PC-3 (cell line): ENCODE results near the gene SRRM2. TPM values are rescaled to one million over a fixed set of nuclear protein-coding genes. Genes with fewer than 3 reads are reported as not detected.

Source experiments
- ATAC-seq: fragments of 200-7000 bp; cut with Tn5 transposase; 2 replicates; pipeline ENCODE4 v1.9.1; 2020; ENCODE audit warnings: mild to moderate bottlenecking, moderate library complexity
- BruUV-seq: library from RNA; stranded (reverse); fragments of 400-500 nt; replicated peaks from 2 replicates; lab custom pipeline; 2021; lab: Mats Ljungman, UMichigan
- CTCF ChIA-PET: fragments of 300-600 bp; sonication (Branson Sonifier 250); formaldehyde crosslinking; loops from one replicate; lab custom pipeline; 2022; ENCODE audit warnings: antibody characterized with exemption; lab: Charles Lee
- POLR2A ChIA-PET: fragments of 300-600 bp; sonication (Branson Sonifier 250); formaldehyde crosslinking; loops from one replicate; lab custom pipeline; 2022; ENCODE audit warnings: antibody characterized with exemption; ENCODE audit not compliant: unreplicated experiment; lab: Charles Lee
- DNase-seq: peaks from one replicate; pipeline ENCODE4 v3.0.0-alpha.2; 2015
- H2AFZ ChIP-seq: fragments of 300-600 bp; sonication (generic); 2 replicates; pipeline ENCODE4 v1.6.0; 2016; ENCODE audit warnings: antibody characterized with exemption, low read length
- H3F3A ChIP-seq: fragments of 300-600 bp; sonication (generic); one replicate; pipeline ENCODE4 v1.6.0; 2017; ENCODE audit warnings: antibody characterized with exemption, low read length, control low read depth, mild to moderate bottlenecking; ENCODE audit not compliant: unreplicated experiment
- H3K27ac ChIP-seq: fragments of 300-600 bp; sonication (generic); 2 replicates; pipeline ENCODE4 v1.5.1; 2016; ENCODE audit warnings: mild to moderate bottlenecking, low read length
- H3K27me3 ChIP-seq: fragments of 300-600 bp; sonication (generic); 2 replicates; pipeline ENCODE4 v1.6.1; 2016; ENCODE audit warnings: low read length, mixed read lengths
- H3K36me3 ChIP-seq: fragments of 300-600 bp; sonication (generic); 2 replicates; pipeline ENCODE4 v1.6.1; 2016; ENCODE audit warnings: low read depth, mixed run types, low read length, mixed read lengths
- H3K4me1 ChIP-seq: fragments of 300-600 bp; sonication (generic); 2 replicates; pipeline ENCODE4 v1.5.1; 2016; ENCODE audit warnings: low read length; ENCODE audit not compliant: insufficient read depth
- H3K4me2 ChIP-seq: fragments of 300-600 bp; sonication (generic); 2 replicates; pipeline ENCODE4 v1.6.0; 2016; ENCODE audit warnings: low read length
- H3K4me3 ChIP-seq: fragments of 300-600 bp; sonication (generic); 2 replicates; pipeline ENCODE4 v1.5.1; 2016; ENCODE audit warnings: mild to moderate bottlenecking, low read length, mixed read lengths
- H3K79me2 ChIP-seq: fragments of 300-600 bp; sonication (generic); 2 replicates; pipeline ENCODE4 v1.6.1; 2017; ENCODE audit warnings: low read length, mixed read lengths
- H3K9ac ChIP-seq: fragments of 300-600 bp; sonication (generic); 2 replicates; pipeline ENCODE4 v1.6.0; 2016; ENCODE audit warnings: mild to moderate bottlenecking, low read length
- H3K9me2 ChIP-seq: fragments of 300-600 bp; sonication (generic); replicated peaks from 2 replicates; pipeline ENCODE4 v1.6.1; 2016; ENCODE audit warnings: mixed run types, low read length, mixed read lengths
- H3K9me3 ChIP-seq: fragments of 300-600 bp; sonication (generic); 2 replicates; pipeline ENCODE4 v1.6.1; 2016; ENCODE audit warnings: low read length, mixed read lengths
- H4K20me1 ChIP-seq: fragments of 300-600 bp; sonication (generic); 2 replicates; pipeline ENCODE4 v1.6.1; 2016; ENCODE audit warnings: low read length, mixed read lengths
- CTCF ChIP-seq: fragments of 300-600 bp; sonication (generic); conservative IDR thresholded peaks from 2 replicates; pipeline ENCODE4 v1.5.1; 2017; ENCODE audit warnings: antibody characterized with exemption, low read depth, mild to moderate bottlenecking, low read length
- EZH2 ChIP-seq: fragments of 300-600 bp; sonication (generic); IDR thresholded peaks from one replicate; pipeline ENCODE4 v1.6.1; 2017; ENCODE audit warnings: antibody characterized with exemption, mild to moderate bottlenecking, low read length; ENCODE audit not compliant: unreplicated experiment
- EZH2phosphoT487 ChIP-seq: fragments of 300-600 bp; sonication (generic); IDR thresholded peaks from 2 replicates; pipeline ENCODE4 v1.6.1; 2018; ENCODE audit warnings: mild to moderate bottlenecking, antibody characterized with exemption, low read length, borderline replicate concordance
- intact Hi-C: fragments of 100-400 bp; cut with micrococcal nuclease; formaldehyde crosslinking; loops from 2 replicates; pipeline ENCODE4 v1.9.0; 2023
- total RNA-seq: library from RNA; depleted of rRNA; stranded (reverse); fragments of >200 nt; gene quantifications from 2 replicates; pipeline ENCODE4 v1.2.3, GENCODE V29; 2014

Gene SRRM2
- total RNA-seq, 1 experiment from 2014 or later: 72.6 TPM

- H3K4me3 ChIP-seq: no peak within 1 kb of the TSS
- BruUV-seq: no TSS peak
These were observed 64.4 kb downstream of the SRRM2 start, which contains the start of gene PRSS21 for GRCh38 chr16:2816751-2817339. PRSS21 (plus strand) TSS chr16:2817237; CDS start chr16:2817269, 32 bp downstream.

GRCh38 chr16:2817340-2818271 lies 65.2 kb downstream of the SRRM2 start:
- Histone ChIP-seq H3K79me2 (no peaks in the 10 kb centered on the region), H3K27me3 (no peaks in the 10 kb centered on the region), H3K4me2 (no peak overlapping the region), H3K36me3 (no peaks in the 10 kb centered on the region), H3K9me2 (no peaks in the 10 kb centered on the region), H3K4me3 (no peak overlapping the region), H3K27ac (no peak overlapping the region), H4K20me1 (no peaks in the 10 kb centered on the region), H3K4me1 (no peaks in the 10 kb centered on the region), H2AFZ (no peak overlapping the region), H3K9ac (no peak overlapping the region), H3K9me3 (no peaks in the 10 kb centered on the region), H3F3A (no peaks in the 10 kb centered on the region)
- DNase-seq: no peak
- TF ChIP-seq EZH2 (no peak), EZH2phosphoT487 (no peak), CTCF (no peak)
- BruUV-seq: no TSS peak
- intact Hi-C loops: no loop called here
- POLR2A ChIA-PET: no interaction called here
- CTCF ChIA-PET: no interaction called here
- ATAC-seq: no peak

More at GRCh38 chr16:2816751-2817339, 64.4 kb downstream of the SRRM2 start, which contains the start of gene PRSS21:
- Histone ChIP-seq H3K4me2 (no peak within 1 kb of the TSS), H3K27ac (no peak within 1 kb of the TSS), H3K79me2 (no peaks in the 10 kb centered on the region), H3K4me1 (no peaks in the 10 kb centered on the region), H3F3A (no peaks in the 10 kb centered on the region), H3K27me3 (no peaks in the 10 kb centered on the region), H3K9ac (no peak within 1 kb of the TSS), H3K9me3 (no peaks in the 10 kb centered on the region), H4K20me1 (no peaks in the 10 kb centered on the region), H3K36me3 (no peaks in the 10 kb centered on the region), H3K9me2 (no peaks in the 10 kb centered on the region), H2AFZ (no peak within 1 kb of the TSS)
- ChIA-PET POLR2A (no interaction called here), CTCF (no interaction called here)
- DNase-seq (no peak), ATAC-seq (no peak)
- TF ChIP-seq CTCF: no peak
- TF ChIP-seq EZH2phosphoT487: no peak
- no peak for TF ChIP-seq EZH2
- intact Hi-C loops: no loop called here
